DND-41 (cell line): ENCODE data around the gene PHAX.

ENCODE experiments used
- EZH2 ChIP-seq: IDR thresholded peaks from 3 replicates; pipeline ENCODE4 v1.6.1; 2012; ENCODE audit warnings: borderline replicate concordance, low read depth, mild to moderate bottlenecking, moderate library complexity, low read length, inconsistent platforms; ENCODE audit not compliant: severe bottlenecking
- TF ChIP-seq, protein P1 (sequence below): IDR thresholded peaks from 2 replicates; pipeline ENCODE4 v1.5.1; 2012; ENCODE audit warnings: borderline replicate concordance, low read length, moderate library complexity, mild to moderate bottlenecking; ENCODE audit not compliant: poor library complexity, severe bottlenecking; ENCODE audit errors: extremely low read depth

DNA sequence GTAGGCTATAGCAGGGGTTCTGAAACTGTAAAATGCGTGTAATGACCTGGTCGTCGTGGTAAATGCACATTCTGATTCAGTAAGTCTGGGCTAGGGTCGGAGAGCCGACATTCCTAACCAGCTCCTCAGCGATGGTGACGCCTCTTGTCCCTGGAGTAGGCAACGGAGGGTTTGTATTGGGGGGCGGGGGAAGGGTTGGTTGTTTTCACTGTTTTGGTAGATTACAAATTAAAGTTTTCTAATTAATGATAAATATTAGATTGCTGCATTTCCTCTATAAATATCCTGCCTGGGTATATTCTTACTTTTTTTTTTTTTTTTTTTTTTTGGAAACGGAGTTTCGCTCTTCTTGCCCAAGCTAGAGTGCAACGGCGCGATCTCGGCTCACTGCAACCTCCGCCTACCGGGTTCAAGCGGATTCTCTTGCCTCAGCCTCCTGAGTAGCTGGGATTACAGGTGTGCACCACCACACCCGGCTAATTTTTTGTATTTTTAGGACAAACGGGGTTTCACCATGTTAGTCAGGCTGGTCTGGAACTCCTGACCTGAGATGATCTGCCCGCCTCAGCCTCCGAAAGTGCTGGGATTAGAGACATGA, 5.2 kb upstream of the PHAX start:
- TF ChIP-seq, protein P1, sequence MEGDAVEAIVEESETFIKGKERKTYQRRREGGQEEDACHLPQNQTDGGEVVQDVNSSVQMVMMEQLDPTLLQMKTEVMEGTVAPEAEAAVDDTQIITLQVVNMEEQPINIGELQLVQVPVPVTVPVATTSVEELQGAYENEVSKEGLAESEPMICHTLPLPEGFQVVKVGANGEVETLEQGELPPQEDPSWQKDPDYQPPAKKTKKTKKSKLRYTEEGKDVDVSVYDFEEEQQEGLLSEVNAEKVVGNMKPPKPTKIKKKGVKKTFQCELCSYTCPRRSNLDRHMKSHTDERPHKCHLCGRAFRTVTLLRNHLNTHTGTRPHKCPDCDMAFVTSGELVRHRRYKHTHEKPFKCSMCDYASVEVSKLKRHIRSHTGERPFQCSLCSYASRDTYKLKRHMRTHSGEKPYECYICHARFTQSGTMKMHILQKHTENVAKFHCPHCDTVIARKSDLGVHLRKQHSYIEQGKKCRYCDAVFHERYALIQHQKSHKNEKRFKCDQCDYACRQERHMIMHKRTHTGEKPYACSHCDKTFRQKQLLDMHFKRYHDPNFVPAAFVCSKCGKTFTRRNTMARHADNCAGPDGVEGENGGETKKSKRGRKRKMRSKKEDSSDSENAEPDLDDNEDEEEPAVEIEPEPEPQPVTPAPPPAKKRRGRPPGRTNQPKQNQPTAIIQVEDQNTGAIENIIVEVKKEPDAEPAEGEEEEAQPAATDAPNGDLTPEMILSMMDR = no peak
- TF ChIP-seq EZH2 = no peak
